ENCODE data around the gene GNAL. TPM values are rescaled to one million over a fixed set of nuclear protein-coding genes. Genes with fewer than 3 reads are reported as not detected.

GNAL gene
- total RNA-seq, 1 donor from 2014 or later = 9.7 TPM

GRCh38 chr18:11821208-11821607, 132.1 kb downstream of the GNAL start:
- no peaks in the 10 kb centered on the region for H3K9me3 Mint-ChIP-seq (ENCODE audit: unreplicated experiment)
- H3K36me3 Mint-ChIP-seq (ENCODE audit: low read depth, unreplicated experiment) = no peaks in the 10 kb centered on the region
- H3K4me3 Mint-ChIP-seq (ENCODE audit: unreplicated experiment) = no peak overlapping the region
- H3K27me3 Mint-ChIP-seq (ENCODE audit: unreplicated experiment) = no peaks in the 10 kb centered on the region
- TF ChIP-seq CTCF (IDR thresholded peaks at IDR 0.05; ENCODE audit: unreplicated experiment) = no peak
- DNase-seq (ENCODE audit: low spot score) = no peak
- no peak overlapping the region for H3K27ac Mint-ChIP-seq (ENCODE audit: unreplicated experiment)
- H3K4me1 Mint-ChIP-seq (ENCODE audit: unreplicated experiment) = no peaks in the 10 kb centered on the region

- no peak for TF ChIP-seq CTCF (IDR thresholded peaks at IDR 0.05; ENCODE audit: unreplicated experiment)
- no peak overlapping the region for H3K4me3 Mint-ChIP-seq (ENCODE audit: unreplicated experiment)
- H3K4me1 Mint-ChIP-seq (ENCODE audit: unreplicated experiment) = no peaks in the 10 kb centered on the region
- no peaks in the 10 kb centered on the region for H3K36me3 Mint-ChIP-seq (ENCODE audit: low read depth, unreplicated experiment)
- H3K9me3 Mint-ChIP-seq (ENCODE audit: unreplicated experiment) = no peaks in the 10 kb centered on the region
- peaks cover 1% of the 10 kb centered on the region for H3K27me3 Mint-ChIP-seq (ENCODE audit: unreplicated experiment)
- DNase-seq (ENCODE audit: low spot score) = no peak
- no peak overlapping the region for H3K27ac Mint-ChIP-seq (ENCODE audit: unreplicated experiment)
Observed at GRCh38 chr18:11821643-11822237, 132.7 kb downstream of the GNAL start.

- DNase-seq (ENCODE audit: low spot score) = no peak
- no peak overlapping the region for H3K27ac Mint-ChIP-seq (ENCODE audit: unreplicated experiment)
Observed at GRCh38 chr18:11823545-11823944, 134.5 kb downstream of the GNAL start.

GRCh38 chr18:11826836-11827235, 137.8 kb downstream of the GNAL start:
- Mint-ChIP-seq H3K4me1 (ENCODE audit: unreplicated experiment) (no peaks in the 10 kb centered on the region), H3K27me3 (ENCODE audit: unreplicated experiment) (peaks cover 1% of the 10 kb centered on the region), H3K4me3 (ENCODE audit: unreplicated experiment) (no peak overlapping the region), H3K9me3 (ENCODE audit: unreplicated experiment) (no peaks in the 10 kb centered on the region), H3K36me3 (ENCODE audit: low read depth, unreplicated experiment) (no peaks in the 10 kb centered on the region), H3K27ac (ENCODE audit: unreplicated experiment) (no peak overlapping the region)
- no peak for TF ChIP-seq CTCF (IDR thresholded peaks at IDR 0.05; ENCODE audit: unreplicated experiment)
- no peak for DNase-seq (ENCODE audit: low spot score)

More at GRCh38 chr18:11823545-11823944, 134.5 kb downstream of the GNAL start:
- no peaks in the 10 kb centered on the region for H3K9me3 Mint-ChIP-seq (ENCODE audit: unreplicated experiment)
- no peaks in the 10 kb centered on the region for H3K4me1 Mint-ChIP-seq (ENCODE audit: unreplicated experiment)
- peaks cover 1% of the 10 kb centered on the region for H3K27me3 Mint-ChIP-seq (ENCODE audit: unreplicated experiment)
- TF ChIP-seq CTCF (IDR thresholded peaks at IDR 0.05; ENCODE audit: unreplicated experiment) = no peak
- no peak overlapping the region for H3K4me3 Mint-ChIP-seq (ENCODE audit: unreplicated experiment)
- no peaks in the 10 kb centered on the region for H3K36me3 Mint-ChIP-seq (ENCODE audit: low read depth, unreplicated experiment)

GRCh38 chr18:11828786-11829432, 139.8 kb downstream of the GNAL start:
- no peak overlapping the region for H3K27ac Mint-ChIP-seq (ENCODE audit: unreplicated experiment)
- no peaks in the 10 kb centered on the region for H3K36me3 Mint-ChIP-seq (ENCODE audit: low read depth, unreplicated experiment)
- H3K4me1 Mint-ChIP-seq (ENCODE audit: unreplicated experiment) = peaks cover 4% of the 10 kb centered on the region
- no peak overlapping the region for H3K4me3 Mint-ChIP-seq (ENCODE audit: unreplicated experiment)
- no peak for TF ChIP-seq CTCF (IDR thresholded peaks at IDR 0.05; ENCODE audit: unreplicated experiment)
- no peaks in the 10 kb centered on the region for H3K9me3 Mint-ChIP-seq (ENCODE audit: unreplicated experiment)
- H3K27me3 Mint-ChIP-seq (ENCODE audit: unreplicated experiment) = peaks cover 1% of the 10 kb centered on the region
- DNase-seq (ENCODE audit: low spot score) = no peak

Data from endothelial cell (in vitro differentiated cells).